H1 (cell line): ENCODE data around the gene CRYGN. TPM values are rescaled to one million over a fixed set of nuclear protein-coding genes. Genes with fewer than 3 reads are reported as not detected.

ENCODE experiments used
- E2F6 ChIP-seq: IDR thresholded peaks from 2 replicates; pipeline ENCODE4 v1.6.1; 2012; ENCODE audit warnings: inconsistent platforms
- polyA plus RNA-seq, 7 experiments: library from polyadenylated mRNA; depleted of rRNA in 3 of 7; stranded (reverse) in 5 of 7; unstranded in 2 of 7; fragments of >200 nt in 5 of 7; fragments of 200-250 nt in 2 of 7; gene quantifications; 1 replicate in 5 of 7; 2 replicates in 1 of 7; 4 replicates in 1 of 7; pipeline versions ENCODE4 v1.2.1 to v1.2.3, GENCODE V29; 2011 to 2013; ENCODE audit warnings: missing spikeins in 2 of 7, mixed read lengths in 2 of 7
- total RNA-seq: library from RNA; stranded (reverse); fragmentation: NEBNext Ultra II Directional; extraction: Animal tissue kit (Norgen Biotek cat#: 25700); gene quantifications from 2 replicates; pipeline ENCODE4 v1.2.1, GENCODE V29; 2021

Gene CRYGN
- total and polyA plus RNA-seq, 2 of the 8 experiments (the other 6 are each of a cell fraction or from before 2014, with no cell fraction given): 0.98 to 1.6 TPM

DNA sequence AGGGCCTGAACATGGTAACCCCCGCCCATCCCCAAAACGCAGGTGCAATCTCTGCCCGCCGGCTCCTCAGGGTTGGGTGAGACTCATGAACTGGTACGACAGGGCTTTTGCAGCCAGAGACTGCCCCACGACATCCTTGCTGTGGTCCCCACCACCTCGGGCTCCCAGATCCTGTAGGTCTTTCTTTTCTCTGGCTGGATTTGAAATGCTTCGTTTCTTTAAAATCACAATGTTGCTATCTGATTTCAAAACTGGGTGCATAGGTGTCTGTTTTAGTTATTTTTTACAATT lies 52.0 kb downstream of the CRYGN start (continued):
- TF ChIP-seq E2F6: no peak
